HepG2 (cell line): Measurements from ENCODE around the gene CEP250. TPM values are rescaled to one million over a fixed set of nuclear protein-coding genes. Genes with fewer than 3 reads are reported as not detected.

Experiments
- CCDC6 ChIP-seq: sonication (generic); formaldehyde crosslinking; IDR thresholded peaks from 2 replicates; pipeline ENCODE4 v1.8.1; 2022; ENCODE audit warnings: mild to moderate bottlenecking, missing genetic modification reagents, moderate library complexity
- CREB3 ChIP-seq: sonication (generic); formaldehyde crosslinking; IDR thresholded peaks from 2 replicates; pipeline ENCODE4 v1.5.0; 2020; ENCODE audit warnings: missing genetic modification reagents
- ETV6 ChIP-seq: sonication (generic); formaldehyde crosslinking; conservative IDR thresholded peaks from 2 replicates; pipeline ENCODE4 v1.4.0; 2020; ENCODE audit warnings: missing genetic modification reagents
- GABPB1 ChIP-seq: IDR thresholded peaks from 2 replicates; pipeline ENCODE4 v1.6.1; 2016; ENCODE audit warnings: mild to moderate bottlenecking, missing genetic modification reagents, moderate library complexity, missing compliant biosample characterization
- IRF9 ChIP-seq: sonication (generic); formaldehyde crosslinking; IDR thresholded peaks from 2 replicates; pipeline ENCODE4 v1.8.0; 2022; ENCODE audit warnings: missing genetic modification reagents, mild to moderate bottlenecking, borderline replicate concordance
- KLF16 ChIP-seq, 2 experiments: sonication (generic) in 1 of 2; formaldehyde crosslinking in 1 of 2; IDR thresholded peaks; 2 replicates each; pipeline versions ENCODE4 v1.6.1 to v1.8.0; 2016 to 2023; ENCODE audit warnings: missing genetic modification reagents in 2 of 2, missing compliant biosample characterization in 1 of 2
- MAFF ChIP-seq: IDR thresholded peaks from 2 replicates; pipeline ENCODE4 v1.6.1; 2011; ENCODE audit warnings: low read depth, low read length, improper control_type of control experiment
- REXO4 ChIP-seq: sonication (generic); formaldehyde crosslinking; IDR thresholded peaks from 2 replicates; pipeline ENCODE4 v1.8.0; 2022; ENCODE audit warnings: missing genetic modification reagents, mild to moderate bottlenecking, borderline replicate concordance
- SMAD1 ChIP-seq: sonication (generic); formaldehyde crosslinking; IDR thresholded peaks from 2 replicates; pipeline ENCODE4 v1.4.0; 2020; ENCODE audit warnings: missing genetic modification reagents, low read depth, mild to moderate bottlenecking, borderline replicate concordance
- SOX13 ChIP-seq, 3 experiments: fragments of 450-650 bp in 1 of 3; sonication (generic) in 1 of 3; formaldehyde crosslinking in 1 of 3; IDR thresholded peaks in 2 of 3; conservative IDR thresholded peaks in 1 of 3; 2 replicates each; pipeline versions ENCODE4 v1.5.0 to v1.6.1; 2016 to 2020; ENCODE audit warnings: antibody characterized with exemption in 1 of 3, mild to moderate bottlenecking in 1 of 3, missing compliant biosample characterization in 1 of 3, missing genetic modification reagents in 1 of 3, moderate library complexity in 1 of 3
- THAP11 ChIP-seq: IDR thresholded peaks from 2 replicates; pipeline ENCODE4 v1.6.1; 2016; ENCODE audit warnings: missing biosample characterization, missing genetic modification reagents
- ZHX2 ChIP-seq, 2 experiments: sonication (generic) in 1 of 2; formaldehyde crosslinking in 1 of 2; IDR thresholded peaks; 2 replicates each; pipeline versions ENCODE4 v1.6.1 to v1.9.0; 2014 to 2022; ENCODE audit warnings: antibody characterized with exemption in 1 of 2, borderline replicate concordance in 1 of 2, inconsistent platforms in 1 of 2, low read depth in 1 of 2, missing genetic modification reagents in 1 of 2
- ZMAT5 ChIP-seq: sonication (generic); formaldehyde crosslinking; IDR thresholded peaks from 2 replicates; pipeline ENCODE4 v1.5.0; 2020; ENCODE audit warnings: mild to moderate bottlenecking, low read depth, missing genetic modification reagents, borderline replicate concordance
- ZNF331 ChIP-seq: sonication (generic); formaldehyde crosslinking; IDR thresholded peaks from 2 replicates; pipeline ENCODE4 v1.4.0; 2020; ENCODE audit warnings: missing genetic modification reagents
- ZNF468 ChIP-seq: sonication (generic); formaldehyde crosslinking; IDR thresholded peaks from 2 replicates; pipeline ENCODE4 v1.8.0; 2022; ENCODE audit warnings: mild to moderate bottlenecking, moderate library complexity, missing genetic modification reagents
- ZNF557 ChIP-seq: sonication (generic); formaldehyde crosslinking; IDR thresholded peaks from 2 replicates; pipeline ENCODE4 v1.4.0; 2020; ENCODE audit warnings: missing genetic modification reagents
- ZNF773 ChIP-seq: sonication (generic); formaldehyde crosslinking; IDR thresholded peaks from 2 replicates; pipeline ENCODE4 v1.4.0; 2020; ENCODE audit warnings: missing genetic modification reagents, borderline replicate concordance
- ZNF776 ChIP-seq: sonication (generic); formaldehyde crosslinking; IDR thresholded peaks from 2 replicates; pipeline ENCODE4 v1.4.0; 2020; ENCODE audit warnings: mild to moderate bottlenecking, missing genetic modification reagents
- polyA plus RNA-seq, 8 experiments: library from polyadenylated mRNA; depleted of rRNA in 3 of 8; stranded (reverse) in 7 of 8; unstranded in 1 of 8; fragments of >200 nt; fragmentation: Illumina TruSeq in 4 of 8; extraction: Trizol in 4 of 8; gene quantifications; 2 replicates each; pipeline versions ENCODE4 v1.2.1 to v1.2.3, GENCODE V29; 2011 to 2016; ENCODE audit warnings: low read depth in 4 of 8, missing spikeins in 1 of 8, mixed read lengths in 1 of 8; ENCODE audit not compliant: insufficient read depth in 1 of 8
- total RNA-seq, 5 experiments: library from RNA; depleted of rRNA; stranded (reverse); fragments of >200 nt; fragmentation: Illumina TruSeq; extraction: Trizol; gene quantifications; 2 replicates each; pipeline ENCODE4 v1.2.3, GENCODE V29; 2016; ENCODE audit warnings: low read depth in 1 of 5

The CEP250 gene
- total and polyA plus RNA-seq, 2 of the 13 experiments (the other 11 are each of a cell fraction or from before 2014, with no cell fraction given) = 28.8 to 55.3 TPM

GRCh38 chr20:35468671-35469334 is 13.4 kb downstream of the CEP250 start (continued):
- TF ChIP-seq CCDC6 = 0 out of 2 replicates have a peak, but pooled peaks have one; percentile 67
- TF ChIP-seq SMAD1 (CRISPR knock-in tag) = no peak
- TF ChIP-seq REXO4 (CRISPR knock-in tag) = no peak
- peak; percentile 88 for TF ChIP-seq ZNF331 (CRISPR knock-in tag)
- no peak for TF ChIP-seq MAFF
- TF ChIP-seq ZNF468 (CRISPR knock-in tag) = no peak
- TF ChIP-seq THAP11 (CRISPR knock-in tag) = peak; percentile 68
- 0 out of 2 replicates have a peak, but pooled peaks have one; percentile 11 for TF ChIP-seq ZHX2 (IDR thresholded peaks at IDR 0.05; ENCODE audit: low read depth)
- no peak for TF ChIP-seq ZHX2 (CRISPR knock-in tag; IDR thresholded peaks at IDR 0.05; ENCODE audit: borderline replicate concordance)
- no peak for TF ChIP-seq ZMAT5 (CRISPR knock-in tag)
- peak in 1 of 2 experiments; percentile 66; a peak in 2 of 4 replicates for TF ChIP-seq KLF16 (CRISPR knock-in tag; IDR thresholded peaks at IDR 0.05)
- no peak for TF ChIP-seq IRF9 (CRISPR knock-in tag)
- no peak for TF ChIP-seq CREB3 (CRISPR knock-in tag)
- peak; percentile 69; the same call in 1 of the 2 replicates for TF ChIP-seq ETV6 (CRISPR knock-in tag)
- 0 out of 2 replicates have a peak, but pooled peaks have one; percentile 13 for TF ChIP-seq SOX13 (IDR thresholded peaks at IDR 0.05)
- TF ChIP-seq SOX13 (CRISPR knock-in tag; conservative IDR thresholded peaks at IDR 0.05 in 1 of 2, IDR thresholded peaks at IDR 0.05 in 1 of 2) = peak in 1 of 2 experiments; percentile 83; a peak in 2 of 4 replicates
- TF ChIP-seq GABPB1 (CRISPR knock-in tag) = 0 out of 2 replicates have a peak, but pooled peaks have one; percentile 32
- TF ChIP-seq ZNF776 (CRISPR knock-in tag) = no peak
- no peak for TF ChIP-seq ZNF557 (CRISPR knock-in tag)
- TF ChIP-seq ZNF773 (CRISPR knock-in tag) = no peak
